ENCODE measurements around the gene SPA17. TPM values are rescaled to one million over a fixed set of nuclear protein-coding genes. Genes with fewer than 3 reads are reported as not detected.

Gene SPA17
- total RNA-seq, 1 donor, result 0.27 TPM

- no peak for DNase-seq (ENCODE audit: low read depth in 2 of 3, low spot score in 2 of 3)
Observed at GRCh38 chr11:124661553-124661952, 12.2 kb upstream of the SPA17 start.

GRCh38 chr11:124662106-124662505 lies 11.6 kb upstream of the SPA17 start:
- no peak for DNase-seq (ENCODE audit: low read depth in 2 of 3, low spot score in 2 of 3)

GRCh38 chr11:124663861-124664260 lies 9.8 kb upstream of the SPA17 start:
- DNase-seq (ENCODE audit: low read depth in 2 of 3, low spot score in 2 of 3), result no peak

GRCh38 chr11:124667601-124668000 lies 6.1 kb upstream of the SPA17 start:
- no peak for DNase-seq (ENCODE audit: low read depth in 2 of 3, low spot score in 2 of 3)

GRCh38 chr11:124669193-124669592 lies 4.5 kb upstream of the SPA17 start:
- DNase-seq (ENCODE audit: low read depth in 2 of 3, low spot score in 2 of 3), result peak in 1 of 3 donors; percentile 52

GRCh38 chr11:124670732-124671131 lies 3.0 kb upstream of the SPA17 start:
- peak in 2 of 3 donors; percentile 76 to 89 for DNase-seq (ENCODE audit: low read depth in 2 of 3, low spot score in 2 of 3)

GRCh38 chr11:124672536-124673215 lies 1.0 kb upstream of the SPA17 start:
- DNase-seq (ENCODE audit: low read depth in 2 of 3, low spot score in 2 of 3), result no peak

- DNase-seq (ENCODE audit: low read depth in 2 of 3, low spot score in 2 of 3), result no peak
Observed at GRCh38 chr11:124674168-124674517, 439 bp downstream of the SPA17 start.

GRCh38 chr11:124674571-124674970 lies 867 bp downstream of the SPA17 start:
- DNase-seq (ENCODE audit: low read depth in 2 of 3, low spot score in 2 of 3), result no peak

- DNase-seq (ENCODE audit: low read depth in 2 of 3, low spot score in 2 of 3), result no peak
Observed at GRCh38 chr11:124676386-124676785, 2.7 kb downstream of the SPA17 start.

- DNase-seq (ENCODE audit: low read depth in 2 of 3, low spot score in 2 of 3), result no peak
Observed at GRCh38 chr11:124678416-124678815, 4.7 kb downstream of the SPA17 start.

- no peak for DNase-seq (ENCODE audit: low read depth in 2 of 3, low spot score in 2 of 3)
Observed at GRCh38 chr11:124681421-124681820, 7.7 kb downstream of the SPA17 start.

GRCh38 chr11:124682443-124682842 lies 8.7 kb downstream of the SPA17 start:
- peak in 1 of 3 donors; percentile 11 for DNase-seq (ENCODE audit: low read depth in 2 of 3, low spot score in 2 of 3)

GRCh38 chr11:124693142-124693541 lies 19.4 kb downstream of the SPA17 start:
- DNase-seq (ENCODE audit: low read depth in 2 of 3, low spot score in 2 of 3), result no peak

- no peak for DNase-seq (ENCODE audit: low read depth in 2 of 3, low spot score in 2 of 3)
Observed at GRCh38 chr11:124699547-124699946, 25.8 kb downstream of the SPA17 start.

- no peak for DNase-seq (ENCODE audit: low read depth in 2 of 3, low spot score in 2 of 3)
Observed at GRCh38 chr11:124700028-124700427, 26.3 kb downstream of the SPA17 start.

- no peak for DNase-seq (ENCODE audit: low read depth in 2 of 3, low spot score in 2 of 3)
Observed at GRCh38 chr11:124707829-124708228, 34.1 kb downstream of the SPA17 start.

GRCh38 chr11:124712392-124712791 lies 38.7 kb downstream of the SPA17 start:
- DNase-seq (ENCODE audit: low read depth in 2 of 3, low spot score in 2 of 3), result no peak

GRCh38 chr11:124716591-124716990 lies 42.9 kb downstream of the SPA17 start:
- peak in 2 of 3 donors; percentile 66 to 92 for DNase-seq (ENCODE audit: low read depth in 2 of 3, low spot score in 2 of 3)

GRCh38 chr11:124717421-124717785 lies 43.7 kb downstream of the SPA17 start:
- no peak for DNase-seq (ENCODE audit: low read depth in 2 of 3, low spot score in 2 of 3)

GRCh38 chr11:124717786-124718651 lies 44.3 kb downstream of the SPA17 start:
- peak in 2 of 3 donors; percentile 41 to 46 for DNase-seq (ENCODE audit: low read depth in 2 of 3, low spot score in 2 of 3)

GRCh38 chr11:124718801-124719200 lies 45.1 kb downstream of the SPA17 start:
- DNase-seq (ENCODE audit: low read depth in 2 of 3, low spot score in 2 of 3), result no peak
